GM19043 (cell line): ENCODE results near the gene CADM2.

Source experiments
- ATAC-seq: cut with Tn5 transposase; IDR thresholded peaks from one replicate; pipeline ENCODE4 v1.9.1; 2021; ENCODE audit warnings: low read depth; ENCODE audit not compliant: unreplicated experiment

CADM2 gene

GRCh38 chr3:85176799-85177198, 218.0 kb downstream of the CADM2 start:
- ATAC-seq, result no peak

- ATAC-seq, result no peak
These were observed 224.4 kb downstream of the CADM2 start for GRCh38 chr3:85182975-85183752.

- no peak for ATAC-seq
These were observed 226.7 kb downstream of the CADM2 start for GRCh38 chr3:85185495-85185894.

- ATAC-seq, result no peak
These were observed 230.9 kb downstream of the CADM2 start for GRCh38 chr3:85189731-85190130.

GRCh38 chr3:85193565-85193964, 234.8 kb downstream of the CADM2 start:
- no peak for ATAC-seq

GRCh38 chr3:85208650-85209049, 249.9 kb downstream of the CADM2 start:
- no peak for ATAC-seq

- ATAC-seq, result no peak
These were observed 251.8 kb downstream of the CADM2 start for GRCh38 chr3:85210540-85210939.

- ATAC-seq, result no peak
These were observed 270.2 kb downstream of the CADM2 start for GRCh38 chr3:85228966-85229365.

GRCh38 chr3:85244091-85244490, 285.3 kb downstream of the CADM2 start:
- ATAC-seq, result no peak

GRCh38 chr3:85244519-85244918, 285.7 kb downstream of the CADM2 start:
- no peak for ATAC-seq

GRCh38 chr3:85251766-85252165, 293.0 kb downstream of the CADM2 start:
- no peak for ATAC-seq

GRCh38 chr3:85252686-85253085, 293.9 kb downstream of the CADM2 start:
- ATAC-seq, result no peak

- no peak for ATAC-seq
These were observed 295.9 kb downstream of the CADM2 start for GRCh38 chr3:85254738-85255137.

GRCh38 chr3:85255949-85256348, 297.2 kb downstream of the CADM2 start:
- no peak for ATAC-seq

- no peak for ATAC-seq
These were observed 299.5 kb downstream of the CADM2 start for GRCh38 chr3:85258326-85258725.

GRCh38 chr3:85258819-85259218, 300.0 kb downstream of the CADM2 start:
- ATAC-seq, result no peak

GRCh38 chr3:85259748-85260147, 301.0 kb downstream of the CADM2 start:
- ATAC-seq, result no peak

- ATAC-seq, result no peak
These were observed 305.6 kb downstream of the CADM2 start for GRCh38 chr3:85264381-85264780.

GRCh38 chr3:85270488-85270887, 311.7 kb downstream of the CADM2 start:
- ATAC-seq, result no peak

GRCh38 chr3:85271911-85272310, 313.1 kb downstream of the CADM2 start:
- ATAC-seq, result no peak

GRCh38 chr3:85288257-85288656, 329.5 kb downstream of the CADM2 start:
- ATAC-seq, result no peak

GRCh38 chr3:85297291-85297690, 338.5 kb downstream of the CADM2 start:
- no peak for ATAC-seq

GRCh38 chr3:85298032-85298431, 339.2 kb downstream of the CADM2 start:
- no peak for ATAC-seq
